ENCODE measurements around the gene OSBPL3.

DNA sequence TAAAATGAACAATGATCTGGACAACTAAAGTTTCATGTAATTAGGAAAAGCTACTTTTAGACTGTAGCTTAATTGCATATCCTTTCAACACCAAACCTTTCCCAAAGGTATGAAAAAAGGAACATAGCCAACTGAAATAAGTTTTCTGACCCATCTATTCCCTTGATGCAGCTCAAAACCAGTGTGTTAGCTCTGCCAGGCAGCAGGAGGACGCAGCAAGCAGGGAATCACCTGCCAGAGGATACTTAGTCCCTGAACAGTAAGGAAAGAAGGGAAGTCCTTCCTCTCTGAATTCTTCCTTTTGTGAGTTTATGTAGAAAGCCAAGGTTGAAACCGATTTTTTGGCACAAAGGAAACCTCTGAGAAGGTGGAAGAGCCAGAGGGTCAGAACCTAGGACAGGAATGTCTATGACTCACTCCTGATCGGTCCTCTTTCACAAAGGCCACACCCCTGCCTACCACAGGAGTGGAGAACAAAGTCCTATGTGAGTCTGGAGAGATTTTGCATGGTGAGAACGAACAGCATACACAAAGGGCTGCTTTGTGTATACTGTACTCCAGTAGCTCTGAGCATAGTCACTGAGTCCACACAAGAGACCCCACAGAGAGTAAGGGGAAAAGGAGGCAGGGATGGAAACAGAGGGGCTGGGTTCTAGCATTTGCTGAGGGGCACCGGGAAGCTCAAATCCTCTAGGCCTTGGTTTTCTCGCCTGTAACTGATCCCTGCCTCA is 153.9 kb downstream of the OSBPL3 start:
- TF ChIP-seq, protein P1, sequence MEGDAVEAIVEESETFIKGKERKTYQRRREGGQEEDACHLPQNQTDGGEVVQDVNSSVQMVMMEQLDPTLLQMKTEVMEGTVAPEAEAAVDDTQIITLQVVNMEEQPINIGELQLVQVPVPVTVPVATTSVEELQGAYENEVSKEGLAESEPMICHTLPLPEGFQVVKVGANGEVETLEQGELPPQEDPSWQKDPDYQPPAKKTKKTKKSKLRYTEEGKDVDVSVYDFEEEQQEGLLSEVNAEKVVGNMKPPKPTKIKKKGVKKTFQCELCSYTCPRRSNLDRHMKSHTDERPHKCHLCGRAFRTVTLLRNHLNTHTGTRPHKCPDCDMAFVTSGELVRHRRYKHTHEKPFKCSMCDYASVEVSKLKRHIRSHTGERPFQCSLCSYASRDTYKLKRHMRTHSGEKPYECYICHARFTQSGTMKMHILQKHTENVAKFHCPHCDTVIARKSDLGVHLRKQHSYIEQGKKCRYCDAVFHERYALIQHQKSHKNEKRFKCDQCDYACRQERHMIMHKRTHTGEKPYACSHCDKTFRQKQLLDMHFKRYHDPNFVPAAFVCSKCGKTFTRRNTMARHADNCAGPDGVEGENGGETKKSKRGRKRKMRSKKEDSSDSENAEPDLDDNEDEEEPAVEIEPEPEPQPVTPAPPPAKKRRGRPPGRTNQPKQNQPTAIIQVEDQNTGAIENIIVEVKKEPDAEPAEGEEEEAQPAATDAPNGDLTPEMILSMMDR (IDR thresholded peaks at IDR 0.05; ENCODE audit: poor library complexity, severe bottlenecking): no peak
- TF ChIP-seq POLR2AphosphoS5 (IDR thresholded peaks at IDR 0.05) (no peak), RAD21 (conservative IDR thresholded peaks at IDR 0.05) (no peak), EP300 (conservative IDR thresholded peaks at IDR 0.05; ENCODE audit: poor library complexity, severe bottlenecking) (no peak), EZH2 (IDR thresholded peaks at IDR 0.05; ENCODE audit: borderline replicate concordance, insufficient read depth, low read length, poor library complexity, severe bottlenecking) (no peak), TAF1 (IDR thresholded peaks at IDR 0.05; ENCODE audit: low read depth) (no peak)

Measured in neural cell (in vitro differentiated cells).